Islet of Langerhans (tissue), 1 donor: ENCODE measurements around the gene CROT.
"Not testable (repeated sequence)": the region's sequence is repeated elsewhere in the genome, so short reads cannot be mapped to it uniquely, and the experiment has no call there.

ENCODE experiments used
- FAIRE-seq: peaks from one replicate; lab custom pipeline; 2011; peaks lifted over from hg19 to GRCh38; lab: Jason Lieb, UNC

The CROT gene

GRCh38 chr7:87345166-87345927 lies at the start of gene CROT:
Gene CROT (plus strand): TSS chr7:87345664. CDS start chr7:87349069, 3,405 bp downstream.
- FAIRE-seq: no peak

GRCh38 chr7:87300756-87301155 lies 44.7 kb upstream of the CROT start:
- FAIRE-seq: no peak

GRCh38 chr7:87310790-87311419 lies 34.6 kb upstream of the CROT start:
- no peak for FAIRE-seq

- FAIRE-seq: peak; percentile 58
Observed at GRCh38 chr7:87312215-87312865, 33.1 kb upstream of the CROT start.

GRCh38 chr7:87316097-87316700 lies 29.3 kb upstream of the CROT start:
- no peak for FAIRE-seq

- no peak for FAIRE-seq
Observed at GRCh38 chr7:87316846-87317552, 28.5 kb upstream of the CROT start.

- no peak for FAIRE-seq
Observed at GRCh38 chr7:87317691-87318245, 27.7 kb upstream of the CROT start.

- FAIRE-seq: no peak
Observed at GRCh38 chr7:87318741-87319140, 26.7 kb upstream of the CROT start.

GRCh38 chr7:87319154-87319581 lies 26.3 kb upstream of the CROT start:
- not testable (repeated sequence) for FAIRE-seq

- FAIRE-seq: no peak
Observed at GRCh38 chr7:87322912-87323311, 22.6 kb upstream of the CROT start.

- FAIRE-seq: peak; percentile 30
Observed at GRCh38 chr7:87325576-87326370, 19.7 kb upstream of the CROT start.

- no peak for FAIRE-seq
Observed at GRCh38 chr7:87328281-87328680, 17.2 kb upstream of the CROT start.

GRCh38 chr7:87330316-87330715 lies 15.1 kb upstream of the CROT start:
- FAIRE-seq: no peak

GRCh38 chr7:87330942-87331341 lies 14.5 kb upstream of the CROT start:
- no peak for FAIRE-seq

GRCh38 chr7:87331687-87332252 lies 13.7 kb upstream of the CROT start:
- FAIRE-seq: no peak

- FAIRE-seq: no peak
Observed at GRCh38 chr7:87332321-87332720, 13.1 kb upstream of the CROT start.

GRCh38 chr7:87336136-87336535 lies 9.3 kb upstream of the CROT start:
- FAIRE-seq: no peak

GRCh38 chr7:87337331-87337730 lies 8.1 kb upstream of the CROT start:
- no peak for FAIRE-seq

- FAIRE-seq: no peak
Observed at GRCh38 chr7:87339373-87339897, 6.0 kb upstream of the CROT start.

- FAIRE-seq: no peak
Observed at GRCh38 chr7:87341441-87341840, 4.0 kb upstream of the CROT start.

- FAIRE-seq: no peak
Observed at GRCh38 chr7:87342231-87342630, 3.2 kb upstream of the CROT start.
